Measurements from ENCODE around the gene SYNM. TPM values are rescaled to one million over a fixed set of nuclear protein-coding genes. Genes with fewer than 3 reads are reported as not detected.

The SYNM gene
- total RNA-seq, 2 donors from 2014 or later, result 2.3 to 12.5 TPM

GRCh38 chr15:99174567-99175395, 69.9 kb downstream of the SYNM start:
- Mint-ChIP-seq H3K27ac (peak overlapping the region; percentile 20), H3K27me3 (ENCODE audit: insufficient read depth) (no peaks in the 10 kb centered on the region), H3K4me1 (peaks cover 32% of the 10 kb centered on the region), H3K4me3 (no peak overlapping the region), H3K36me3 (ENCODE audit: low read depth) (peaks cover 21% of the 10 kb centered on the region), H3K9me3 (no peaks in the 10 kb centered on the region)
- Histone ChIP-seq H3K9ac (ENCODE audit: extremely low read depth, low read length, poor library complexity, severe bottlenecking) (no peak overlapping the region), H3K4me1 (ENCODE audit: control insufficient read depth, insufficient read depth, low read length) (peaks cover 15% of the 10 kb centered on the region), H3K36me3 (ENCODE audit: control insufficient read depth, insufficient read depth, low read length) (peaks cover 7% of the 10 kb centered on the region), H3K9me3 (ENCODE audit: control insufficient read depth, low read length) (no peaks in the 10 kb centered on the region), H3K27me3 (ENCODE audit: control insufficient read depth, insufficient read depth, low read length, poor library complexity, severe bottlenecking) (no peaks in the 10 kb centered on the region), H3K4me3 (ENCODE audit: low read length) (no peak overlapping the region), H3K27ac (ENCODE audit: low read depth, low read length) (no peak overlapping the region)
- TF ChIP-seq CTCF (conservative IDR thresholded peaks at IDR 0.05), result no peak
- WGBS, 2 experiments (ENCODE audit: insufficient coverage in 1 of 2, insufficient read length in 1 of 2), result 81 to 90% methylated on average over 12 to 15 of the region's 15 CpGs
- no peak for DNase-seq

DNA sequence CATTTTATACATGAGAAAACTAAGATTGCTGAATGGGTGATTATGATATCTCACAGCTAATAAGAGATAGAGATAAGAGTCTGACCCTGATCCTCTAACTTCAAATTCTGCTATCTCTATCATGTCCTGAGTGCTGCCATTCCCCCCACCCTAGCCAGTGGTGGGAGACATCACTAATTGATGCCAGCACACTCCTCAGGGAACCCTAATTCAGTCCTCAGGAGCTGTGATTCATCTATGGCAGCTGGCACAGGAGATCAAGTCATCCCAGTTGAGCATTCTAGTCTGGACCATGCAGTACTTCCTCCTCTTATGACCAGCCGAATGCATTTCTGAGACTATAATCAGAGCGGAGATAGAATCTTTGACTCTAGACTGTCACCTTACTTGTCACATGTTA, 71.9 kb downstream of the SYNM start:
- TF ChIP-seq CTCF (conservative IDR thresholded peaks at IDR 0.05), result no peak
- no peak overlapping the region for H3K4me3 ChIP-seq (ENCODE audit: low read length)
- 94 to 100% methylated on average over 1 to 2 of the region's 2 CpGs for WGBS, 2 experiments (ENCODE audit: insufficient coverage in 1 of 2, insufficient read length in 1 of 2)
- H3K4me1 Mint-ChIP-seq, result peaks cover 47% of the 10 kb centered on the region
- no peak overlapping the region for H3K27ac Mint-ChIP-seq
- DNase-seq, result no peak
- H3K27me3 ChIP-seq (ENCODE audit: control insufficient read depth, insufficient read depth, low read length, poor library complexity, severe bottlenecking), result no peaks in the 10 kb centered on the region
- H3K27ac ChIP-seq (ENCODE audit: low read depth, low read length), result no peak overlapping the region
- H3K27me3 Mint-ChIP-seq (ENCODE audit: insufficient read depth), result no peaks in the 10 kb centered on the region
- H3K36me3 Mint-ChIP-seq (ENCODE audit: low read depth), result peaks cover 12% of the 10 kb centered on the region
- no peaks in the 10 kb centered on the region for H3K36me3 ChIP-seq (ENCODE audit: control insufficient read depth, insufficient read depth, low read length)
- H3K9me3 ChIP-seq (ENCODE audit: control insufficient read depth, low read length), result no peaks in the 10 kb centered on the region
- H3K9ac ChIP-seq (ENCODE audit: extremely low read depth, low read length, poor library complexity, severe bottlenecking), result no peak overlapping the region
- peaks cover 21% of the 10 kb centered on the region for H3K4me1 ChIP-seq (ENCODE audit: control insufficient read depth, insufficient read depth, low read length)
- no peak overlapping the region for H3K4me3 Mint-ChIP-seq
- no peaks in the 10 kb centered on the region for H3K9me3 Mint-ChIP-seq

GRCh38 chr15:99177679-99178078, 72.8 kb downstream of the SYNM start:
- Histone ChIP-seq H3K4me1 (ENCODE audit: control insufficient read depth, insufficient read depth, low read length) (peaks cover 22% of the 10 kb centered on the region), H3K9me3 (ENCODE audit: control insufficient read depth, low read length) (no peaks in the 10 kb centered on the region), H3K27me3 (ENCODE audit: control insufficient read depth, insufficient read depth, low read length, poor library complexity, severe bottlenecking) (no peaks in the 10 kb centered on the region), H3K27ac (ENCODE audit: low read depth, low read length) (no peak overlapping the region), H3K4me3 (ENCODE audit: low read length) (no peak overlapping the region), H3K36me3 (ENCODE audit: control insufficient read depth, insufficient read depth, low read length) (no peaks in the 10 kb centered on the region), H3K9ac (ENCODE audit: extremely low read depth, low read length, poor library complexity, severe bottlenecking) (no peak overlapping the region)
- TF ChIP-seq CTCF (conservative IDR thresholded peaks at IDR 0.05), result no peak
- Mint-ChIP-seq H3K27ac (no peak overlapping the region), H3K4me3 (no peak overlapping the region), H3K27me3 (ENCODE audit: insufficient read depth) (no peaks in the 10 kb centered on the region), H3K4me1 (peaks cover 55% of the 10 kb centered on the region), H3K9me3 (no peaks in the 10 kb centered on the region), H3K36me3 (ENCODE audit: low read depth) (peaks cover 7% of the 10 kb centered on the region)
- 91 to 94% methylated on average over 2 of the region's 2 CpGs for WGBS, 2 experiments (ENCODE audit: insufficient coverage in 1 of 2, insufficient read length in 1 of 2)
- no peak for DNase-seq

Data from endodermal cell (in vitro differentiated cells).